Epithelial cell of esophagus (primary cell): Measurements from ENCODE around the gene SLIT3.

Source experiments
- DNase-seq: peaks from one replicate; pipeline ENCODE4 v3.0.0; 2010; ENCODE audit warnings: low read depth
- H3K4me3 ChIP-seq: 2 replicates; pipeline ENCODE4 v1.5.1; 2011; ENCODE audit warnings: mild to moderate bottlenecking, low read length, control low read depth
- CTCF ChIP-seq: IDR thresholded peaks from 2 replicates; pipeline ENCODE4 v1.5.1; 2011; ENCODE audit warnings: low read depth, mild to moderate bottlenecking, low read length, control low read depth, inconsistent platforms; ENCODE audit not compliant: insufficient read depth; ENCODE audit errors: missing control alignments

SLIT3 gene

GRCh38 chr5:169101966-169102365, 199.0 kb downstream of the SLIT3 start:
- DNase-seq = no peak
- TF ChIP-seq CTCF = no peak

GRCh38 chr5:169100735-169101075, 200.2 kb downstream of the SLIT3 start:
- H3K4me3 ChIP-seq = no peak overlapping the region
- TF ChIP-seq CTCF = peak; percentile 20
- DNase-seq = peak; percentile 90

More at GRCh38 chr5:169101966-169102365, 199.0 kb downstream of the SLIT3 start:
- H3K4me3 ChIP-seq = no peak overlapping the region

GRCh38 chr5:169099801-169100734, 200.9 kb downstream of the SLIT3 start:
- H3K4me3 ChIP-seq = no peak overlapping the region
- TF ChIP-seq CTCF = no peak
- peak; percentile 14 for DNase-seq

DNA sequence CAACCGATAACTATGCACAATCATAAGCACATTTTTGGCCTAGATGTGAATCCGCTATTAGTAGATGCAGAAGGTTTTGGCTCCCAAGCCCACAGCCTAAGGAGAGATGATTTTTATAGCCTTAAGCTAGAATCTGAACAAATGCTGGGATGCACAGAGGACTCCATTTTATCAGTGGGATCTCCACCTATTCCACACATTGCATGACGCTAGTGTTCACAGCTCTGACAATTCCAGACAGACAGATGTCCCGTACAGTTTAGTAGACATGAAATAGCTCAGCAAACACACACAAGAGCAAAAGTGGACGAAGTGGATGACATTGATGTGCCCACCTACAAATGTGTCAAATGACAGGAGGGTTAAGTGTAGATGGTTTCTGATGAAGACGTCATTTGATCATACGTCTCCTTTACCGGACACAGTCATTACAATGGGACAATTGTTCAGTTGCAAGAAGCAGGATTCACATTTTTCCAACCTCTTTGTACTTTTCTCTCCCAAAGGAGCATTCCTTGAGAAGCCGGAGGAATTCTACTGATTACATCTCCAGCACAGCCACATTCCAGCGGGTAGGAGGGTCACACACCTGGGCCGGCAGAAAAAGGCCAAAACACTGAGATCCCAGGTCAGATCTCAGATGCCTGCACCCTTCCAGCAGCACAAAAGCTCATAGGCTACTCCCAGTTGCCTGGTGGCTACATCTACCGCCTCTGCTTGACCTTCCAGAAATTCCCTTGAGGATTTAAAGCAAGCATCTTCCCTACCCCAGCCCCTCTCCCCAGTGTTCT, 202.4 kb downstream of the SLIT3 start:
- H3K4me3 ChIP-seq = no peak overlapping the region
- TF ChIP-seq CTCF = no peak
- DNase-seq = no peak

GRCh38 chr5:169097374-169098326, 203.3 kb downstream of the SLIT3 start:
- no peak overlapping the region for H3K4me3 ChIP-seq
- no peak for TF ChIP-seq CTCF
- no peak for DNase-seq

DNA sequence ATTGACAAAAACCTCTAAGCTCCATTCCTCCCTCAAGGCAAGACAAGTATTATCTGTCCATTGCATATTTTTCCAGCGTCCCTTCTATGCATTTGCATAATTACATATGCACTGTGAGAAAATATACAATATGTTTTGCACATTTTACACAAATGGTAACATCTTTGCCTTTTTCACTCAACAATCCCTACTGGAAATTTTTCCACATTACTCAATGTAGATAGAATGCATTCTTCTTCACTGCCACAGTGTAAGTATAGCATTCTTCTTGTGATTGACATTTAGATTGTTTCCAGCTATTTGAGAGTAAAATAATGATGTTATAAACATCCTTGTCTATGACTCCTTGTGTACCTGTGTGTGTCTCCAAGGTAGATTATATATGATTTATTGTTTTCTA, 205.0 kb downstream of the SLIT3 start:
- H3K4me3 ChIP-seq = no peak overlapping the region
- DNase-seq = no peak
- no peak for TF ChIP-seq CTCF
